HG03066 (cell line): Measurements from ENCODE around the gene RBMS1.
"Not testable (repeated sequence)": the region's sequence is repeated elsewhere in the genome, so short reads cannot be mapped to it uniquely, and the experiment has no call there.

Source experiments
- ATAC-seq: cut with Tn5 transposase; IDR thresholded peaks from one replicate; pipeline ENCODE4 v1.9.1; 2021; ENCODE audit warnings: low read depth; ENCODE audit not compliant: unreplicated experiment

The RBMS1 gene

GRCh38 chr2:160367139-160367538 is 126.5 kb downstream of the RBMS1 start:
- ATAC-seq, result not testable (repeated sequence)

- ATAC-seq, result no peak
Observed at GRCh38 chr2:160366474-160366873, 127.1 kb downstream of the RBMS1 start.

- ATAC-seq, result no peak
Observed at GRCh38 chr2:160365716-160366367, 127.8 kb downstream of the RBMS1 start.

GRCh38 chr2:160364364-160364763 is 129.2 kb downstream of the RBMS1 start:
- no peak for ATAC-seq

- ATAC-seq, result no peak
Observed at GRCh38 chr2:160363961-160364360, 129.6 kb downstream of the RBMS1 start.

- ATAC-seq, result no peak
Observed at GRCh38 chr2:160363055-160363454, 130.6 kb downstream of the RBMS1 start.

GRCh38 chr2:160362541-160362940 is 131.1 kb downstream of the RBMS1 start:
- no peak for ATAC-seq

- no peak for ATAC-seq
Observed at GRCh38 chr2:160362018-160362417, 131.6 kb downstream of the RBMS1 start.

GRCh38 chr2:160360089-160360757 is 133.4 kb downstream of the RBMS1 start:
- no peak for ATAC-seq

- no peak for ATAC-seq
Observed at GRCh38 chr2:160358046-160358445, 135.6 kb downstream of the RBMS1 start.

- ATAC-seq, result no peak
Observed at GRCh38 chr2:160356485-160356884, 137.1 kb downstream of the RBMS1 start.

GRCh38 chr2:160355080-160355479 is 138.5 kb downstream of the RBMS1 start:
- no peak for ATAC-seq

GRCh38 chr2:160354677-160355076 is 138.9 kb downstream of the RBMS1 start:
- no peak for ATAC-seq

GRCh38 chr2:160353813-160354212 is 139.8 kb downstream of the RBMS1 start:
- ATAC-seq, result no peak

GRCh38 chr2:160353166-160353565 is 140.4 kb downstream of the RBMS1 start:
- ATAC-seq, result no peak

- ATAC-seq, result no peak
Observed at GRCh38 chr2:160352500-160352899, 141.1 kb downstream of the RBMS1 start.

- ATAC-seq, result no peak
Observed at GRCh38 chr2:160351956-160352355, 141.7 kb downstream of the RBMS1 start.

GRCh38 chr2:160349306-160349705 is 144.3 kb downstream of the RBMS1 start:
- no peak for ATAC-seq

GRCh38 chr2:160347269-160347863 is 146.2 kb downstream of the RBMS1 start:
- ATAC-seq, result no peak

GRCh38 chr2:160345071-160345764 is 148.4 kb downstream of the RBMS1 start:
- ATAC-seq, result no peak

GRCh38 chr2:160343404-160343803 is 150.2 kb downstream of the RBMS1 start:
- ATAC-seq, result no peak
